Panc1 (cell line): ENCODE results near the gene YY1. TPM values are rescaled to one million over a fixed set of nuclear protein-coding genes. Genes with fewer than 3 reads are reported as not detected.

ENCODE experiments used
- ATAC-seq: fragments of 200-7000 bp; cut with Tn5 transposase; 2 replicates; pipeline ENCODE4 v1.9.1; 2020; ENCODE audit warnings: mild to moderate bottlenecking, moderate library complexity
- BruUV-seq: library from RNA; stranded (reverse); fragments of 400-500 nt; replicated peaks from 2 replicates; lab custom pipeline; 2021; lab: Mats Ljungman, UMichigan
- CTCF ChIA-PET: fragments of 300-600 bp; sonication (Branson Sonifier 250); formaldehyde crosslinking; loops from one replicate; lab custom pipeline; 2022; ENCODE audit warnings: antibody characterized with exemption; lab: Charles Lee
- POLR2A ChIA-PET: fragments of 300-600 bp; sonication (Branson Sonifier 250); formaldehyde crosslinking; loops from one replicate; lab custom pipeline; 2022; ENCODE audit warnings: antibody characterized with exemption; lab: Charles Lee
- DNase-seq: peaks from one replicate; pipeline ENCODE4 v3.0.0-alpha.2; 2010; ENCODE audit warnings: low read depth, low spot score
- H3K27ac ChIP-seq: 2 replicates; pipeline ENCODE4 v1.5.1; 2011; ENCODE audit warnings: mild to moderate bottlenecking, low read length, inconsistent platforms
- H3K27me3 ChIP-seq: fragments of 200-500 bp; sonication (Bioruptor generic); 2 replicates; pipeline ENCODE4 v1.6.0; 2014; ENCODE audit warnings: low read length, inconsistent platforms; ENCODE audit not compliant: control insufficient read depth, insufficient read depth
- H3K36me3 ChIP-seq: fragments of 200-500 bp; sonication (Bioruptor generic); 2 replicates; pipeline ENCODE4 v1.5.1; 2014; ENCODE audit warnings: inconsistent platforms, mild to moderate bottlenecking, low read length, moderate library complexity; ENCODE audit not compliant: control insufficient read depth, insufficient read depth
- H3K4me1 ChIP-seq: 2 replicates; pipeline ENCODE4 v1.5.1; 2011; ENCODE audit warnings: inconsistent platforms, mild to moderate bottlenecking, low read length, moderate library complexity; ENCODE audit not compliant: control insufficient read depth, insufficient read depth
- H3K4me3 ChIP-seq, 2 experiments: 2 replicates each; pipeline ENCODE4 v1.5.1; 2011 to 2012; ENCODE audit warnings: low read depth in 2 of 2, low read length in 2 of 2, mild to moderate bottlenecking in 2 of 2, inconsistent platforms in 1 of 2, moderate library complexity in 1 of 2
- H3K9me3 ChIP-seq: fragments of 200-500 bp; sonication (Bioruptor generic); 2 replicates; pipeline ENCODE4 v1.5.1; 2014; ENCODE audit warnings: low read depth, mild to moderate bottlenecking, inconsistent platforms, low read length, moderate library complexity; ENCODE audit not compliant: control insufficient read depth, insufficient read depth
- CTCF ChIP-seq: fragments of 450-650 bp; IDR thresholded peaks from 2 replicates; pipeline ENCODE4 v1.5.1; 2017; ENCODE audit warnings: mild to moderate bottlenecking
- POLR2AphosphoS5 ChIP-seq: IDR thresholded peaks from 2 replicates; pipeline ENCODE4 v1.6.1; 2012; ENCODE audit warnings: mild to moderate bottlenecking, low read depth, low read length, moderate library complexity
- REST ChIP-seq, 2 experiments: IDR thresholded peaks; 2 replicates each; pipeline ENCODE4 v1.6.1; 2011 to 2012; ENCODE audit warnings: low read depth in 2 of 2, control low read depth in 1 of 2, low read length in 1 of 2, mild to moderate bottlenecking in 1 of 2, moderate library complexity in 1 of 2; ENCODE audit not compliant: insufficient read depth in 1 of 2
- SIN3A ChIP-seq: IDR thresholded peaks from 2 replicates; pipeline ENCODE4 v1.6.1; 2012; ENCODE audit warnings: low read depth, mild to moderate bottlenecking, low read length, moderate library complexity, borderline replicate concordance; ENCODE audit not compliant: insufficient read depth
- TCF7L2 ChIP-seq: IDR thresholded peaks from 2 replicates; pipeline ENCODE4 v1.6.1; 2011; ENCODE audit warnings: mild to moderate bottlenecking, low read depth, low read length, inconsistent platforms
- in situ Hi-C: cut with HindIII; loops from 2 replicates; pipeline ENCODE4 v1.10.0; 2016; ENCODE audit warnings: low sequenced_read_pairs, low pct_unique_long_range_greater_than_20kb
- intact Hi-C: fragments of 100-400 bp; cut with micrococcal nuclease; formaldehyde crosslinking; loops from one replicate; pipeline ENCODE4 v1.10.0; 2022; ENCODE audit not compliant: unreplicated experiment
- total RNA-seq: library from RNA; stranded (reverse); gene quantifications from one replicate; pipeline ENCODE4 v1.2.1, GENCODE V29; 2021; ENCODE audit not compliant: unreplicated experiment

Gene YY1
- total RNA-seq, 1 experiment from 2014 or later: 71.3 TPM

GRCh38 chr14:100304825-100305323, 65.9 kb downstream of the YY1 start:
- CTCF ChIA-PET: interaction anchor here (0.7 kb wide), 1 partner anchor 1172 kb away, joined by 3 read pairs; no protein-coding TSS in a partner anchor
- Histone ChIP-seq H3K4me3 (peak overlapping the region; percentile 54 to 68), H3K27ac (0 out of 2 replicates have a peak overlapping the region, but pooled peaks have one; percentile 57), H3K9me3 (no peaks in the 10 kb centered on the region), H3K36me3 (no peaks in the 10 kb centered on the region; the same call in 1 of the 2 replicates), H3K27me3 (no peaks in the 10 kb centered on the region), H3K4me1 (peaks cover 8% of the 10 kb centered on the region)
- BruUV-seq: no TSS peak
- DNase-seq (no peak), ATAC-seq (peak; percentile 46)
- POLR2A ChIA-PET: interaction anchor here (0.6 kb wide), 2 partner anchors 32 to 63 kb away, joined by 3 to 8 read pairs; no protein-coding TSS in a partner anchor
- in situ Hi-C loops (no loop called here), intact Hi-C loops (no loop called here)
- TF ChIP-seq CTCF: no peak
- TF ChIP-seq SIN3A: no peak
- no peak for TF ChIP-seq POLR2AphosphoS5
- no peak for TF ChIP-seq REST (IDR thresholded peaks at IDR 0.05; ENCODE audit: insufficient read depth in 1 of 2, low read depth in 2 of 2, low read length in 1 of 2)
- TF ChIP-seq TCF7L2: no peak

GRCh38 chr14:100305324-100306100, 66.6 kb downstream of the YY1 start:
- ChIA-PET CTCF (interaction anchor here (0.7 kb wide), 1 partner anchor 1171 kb away, joined by 3 read pairs; no protein-coding TSS in a partner anchor), POLR2A (interaction anchor here (0.6 kb wide), 2 partner anchors 33 to 64 kb away, joined by 3 to 8 read pairs; no protein-coding TSS in a partner anchor)
- Histone ChIP-seq H3K36me3 (no peaks in the 10 kb centered on the region; the same call in 1 of the 2 replicates), H3K4me1 (peaks cover 8% of the 10 kb centered on the region), H3K27me3 (no peaks in the 10 kb centered on the region), H3K27ac (0 out of 2 replicates have a peak overlapping the region, but pooled peaks have one; percentile 57), H3K4me3 (peak overlapping the region; percentile 54 to 68), H3K9me3 (no peaks in the 10 kb centered on the region)
- in situ Hi-C loops: no loop called here
- intact Hi-C loops: no loop called here
- ATAC-seq (peak; percentile 8; the same call in 1 of the 2 replicates), DNase-seq (no peak)
- no TSS peak for BruUV-seq
- TF ChIP-seq POLR2AphosphoS5: no peak
- TF ChIP-seq SIN3A: no peak
- no peak for TF ChIP-seq TCF7L2
- no peak for TF ChIP-seq CTCF
- TF ChIP-seq REST (IDR thresholded peaks at IDR 0.05; ENCODE audit: insufficient read depth in 1 of 2, low read depth in 2 of 2, low read length in 1 of 2): no peak
